ENCODE measurements around the gene LHFPL4. TPM values are rescaled to one million over a fixed set of nuclear protein-coding genes. Genes with fewer than 3 reads are reported as not detected.

Gene LHFPL4
- total and polyA plus RNA-seq, 2 of the 8 experiments (the other 6 are each of a cell fraction or from before 2014, with no cell fraction given) = 5.0 to 16.9 TPM

DNA sequence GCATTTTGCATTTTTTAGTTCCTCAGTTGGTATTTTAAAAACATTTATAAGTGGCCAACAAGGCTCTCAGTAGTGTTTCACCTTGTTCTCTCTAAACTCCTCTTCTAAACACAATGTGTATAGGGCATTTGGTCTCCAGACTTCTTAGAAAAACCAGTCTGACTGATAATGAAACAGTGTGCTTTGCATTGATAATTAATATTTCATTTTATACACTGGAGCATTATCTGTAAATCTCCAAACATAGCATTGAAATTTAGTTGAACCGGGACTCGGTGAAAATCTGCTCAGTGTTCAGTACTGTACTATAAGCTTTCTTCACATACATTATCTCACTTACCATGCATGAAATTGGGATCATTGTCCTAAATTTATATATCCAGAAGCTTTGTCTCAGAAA lies 102.6 kb downstream of the LHFPL4 start:
- Histone ChIP-seq H4K20me1 (replicated peaks in 1 of 2; ENCODE audit: control insufficient read depth in 1 of 2, insufficient read depth in 2 of 2, low read length in 2 of 2) (peaks cover 2 to 5% of the 10 kb centered on the region in 2 experiments), H3K18ac (ENCODE audit: extremely low read depth, low read length) (no peak overlapping the region), H3K56ac (replicated peaks; ENCODE audit: insufficient read length, low read depth, low read length) (no peak overlapping the region), H2BK5ac (ENCODE audit: low read depth, low read length) (no peak overlapping the region), H3K4ac (replicated peaks; ENCODE audit: insufficient read length, low read depth, low read length) (no peak overlapping the region), H2BK20ac (ENCODE audit: low read length) (no peak overlapping the region), H3K9ac (replicated peaks in 1 of 4; ENCODE audit: extremely low read depth in 1 of 4, low read depth in 3 of 4, low read length in 3 of 4) (no peak overlapping the region), H3K27me3 (replicated peaks in 1 of 4; ENCODE audit: control insufficient read depth in 3 of 4, extremely low read depth in 1 of 4, insufficient read depth in 3 of 4, low read length in 3 of 4) (no peaks in the 10 kb centered on the region), H4K5ac (ENCODE audit: insufficient read length, low read depth, low read length) (no peak overlapping the region), H3K23ac (ENCODE audit: insufficient read length) (no peak overlapping the region), H2BK15ac (ENCODE audit: low read length) (no peak overlapping the region), H3K14ac (ENCODE audit: insufficient read length) (no peak overlapping the region), H3K27ac (ENCODE audit: low read depth, low read length) (no peak overlapping the region), H2BK12ac (ENCODE audit: low read depth, low read length) (no peak overlapping the region), H2BK120ac (replicated peaks; ENCODE audit: low read depth, low read length) (no peak overlapping the region), H3K23me2 (ENCODE audit: low read depth, low read length) (no peaks in the 10 kb centered on the region), H3K4me2 (ENCODE audit: insufficient read depth in 1 of 2, low read depth in 2 of 2, low read length in 2 of 2) (no peak overlapping the region), H3K79me1 (ENCODE audit: low read depth, low read length) (peaks cover 6% of the 10 kb centered on the region; the same call in 1 of the 2 replicates), H3K4me3 (ENCODE audit: extremely low read depth in 1 of 4, insufficient read depth in 2 of 4, low read depth in 3 of 4, low read length in 4 of 4) (no peak overlapping the region), H4K8ac (ENCODE audit: extremely low read depth, insufficient read depth, low read length) (no peak overlapping the region), H3K79me2 (ENCODE audit: control insufficient read depth in 1 of 2, insufficient read depth in 2 of 2, low read length in 2 of 2) (peaks cover 0 to 10% of the 10 kb centered on the region in 2 experiments; a peak in 1 of 4 replicates), H3K36me3 (ENCODE audit: control insufficient read depth in 2 of 4, insufficient read depth in 4 of 4, low read length in 3 of 4) (peaks cover 37 to 98% (median 77%) of the 10 kb centered on the region in 4 experiments), H2AK5ac (ENCODE audit: low read depth, low read length) (no peak overlapping the region), H3K9me3 (ENCODE audit: insufficient read depth in 2 of 2, low read depth in 1 of 2, low read length in 1 of 2) (no peaks in the 10 kb centered on the region), H2AFZ (ENCODE audit: low read length) (no peak overlapping the region), H3K4me1 (replicated peaks in 1 of 4; ENCODE audit: control insufficient read depth in 3 of 4, insufficient read depth in 4 of 4, low read length in 3 of 4) (no peaks in the 10 kb centered on the region), H4K91ac (replicated peaks; ENCODE audit: insufficient read length, low read length) (no peak overlapping the region)
- TF ChIP-seq ZNF274 (IDR thresholded peaks at IDR 0.05; ENCODE audit: borderline replicate concordance, extremely low read depth, low read length) = no peak
- no peak for TF ChIP-seq SP4 (IDR thresholded peaks at IDR 0.05; ENCODE audit: low read length)
- no peak for TF ChIP-seq TCF12 (IDR thresholded peaks at IDR 0.05; ENCODE audit: low read depth, low read length)
- no peak for TF ChIP-seq RAD21 (IDR thresholded peaks at IDR 0.05 in 1 of 2, conservative IDR thresholded peaks at IDR 0.05 in 1 of 2; ENCODE audit: low read depth in 2 of 2, low read length in 2 of 2)
- TF ChIP-seq SIX5 (IDR thresholded peaks at IDR 0.05; ENCODE audit: low read depth, low read length) = no peak
- TF ChIP-seq CHD2 (IDR thresholded peaks at IDR 0.05; ENCODE audit: low read length) = no peak
- TF ChIP-seq CTBP2 (IDR thresholded peaks at IDR 0.05; ENCODE audit: borderline replicate concordance, insufficient read depth, insufficient read length, low read length) = no peak
- ChIA-PET CTCF (ENCODE audit: partially characterized antibody) (no interaction called here), POLR2A (ENCODE audit: partially characterized antibody) (interaction anchor here (0.9 to 2.4 kb wide), 4 partner anchors 9 to 88 kb away, joined by 3 to 9 read pairs (median 3); partner anchors contain the start of genes SETD5 and THUMPD3)
- WGBS, 2 experiments (ENCODE audit: extremely low coverage in 1 of 2, insufficient coverage in 1 of 2, insufficient read length in 1 of 2, insufficient replicate concordance in 2 of 2, low coverage in 1 of 2, low lambda C conversion rate in 2 of 2, missing lambda C conversion rate in 1 of 2) = 96% methylated on average over 2 of the region's 2 CpGs; no CpG with 5 or more reads in 1 of the 2 experiments
- DNase-seq (ENCODE audit: low read depth in 1 of 2, low spot score in 2 of 2) = no peak
- no peak for FAIRE-seq

Data from H1 (cell line).